Mesendoderm (in vitro differentiated cells): Measurements from ENCODE around the gene CCDC187.
"Not testable (repeated sequence)": the region's sequence is repeated elsewhere in the genome, so short reads cannot be mapped to it uniquely, and the experiment has no call there.

ENCODE experiments used
- DNase-seq: peaks from one replicate; pipeline ENCODE4 v3.0.0; 2013
- H2AK5ac ChIP-seq: 2 replicates; pipeline ENCODE4 v1.6.1; 2013; ENCODE audit warnings: low read length, inconsistent platforms
- H2BK120ac ChIP-seq: 2 replicates; pipeline ENCODE4 v1.6.1; 2013; ENCODE audit warnings: low read depth, mild to moderate bottlenecking, low read length, moderate library complexity, mixed read lengths
- H2BK15ac ChIP-seq: replicated peaks from 2 replicates; pipeline ENCODE4 v1.6.1; 2013; ENCODE audit warnings: low read depth, mild to moderate bottlenecking, moderate library complexity
- H2BK5ac ChIP-seq: 2 replicates; pipeline ENCODE4 v1.6.1; 2013; ENCODE audit warnings: low read length, inconsistent platforms
- H3K18ac ChIP-seq: 2 replicates; pipeline ENCODE4 v1.6.1; 2013; ENCODE audit warnings: mild to moderate bottlenecking, low read length, mixed read lengths
- H3K23ac ChIP-seq: one replicate; pipeline ENCODE4 v1.6.1; 2013; ENCODE audit warnings: low read length
- H3K27ac ChIP-seq: 2 replicates; pipeline ENCODE4 v1.5.1; 2013; ENCODE audit warnings: low read depth, mild to moderate bottlenecking, inconsistent platforms, low read length, moderate library complexity
- H3K27me3 ChIP-seq: 2 replicates; pipeline ENCODE4 v1.6.1; 2013; ENCODE audit warnings: low read length, control low read depth, mild to moderate bottlenecking, inconsistent platforms; ENCODE audit not compliant: insufficient read depth, poor library complexity
- H3K36me3 ChIP-seq: 2 replicates; pipeline ENCODE4 v1.6.1; 2013; ENCODE audit warnings: low read length, inconsistent platforms; ENCODE audit not compliant: control insufficient read depth, insufficient read depth
- H3K4ac ChIP-seq: one replicate; pipeline ENCODE4 v1.6.1; 2013; ENCODE audit warnings: low read depth, mild to moderate bottlenecking, low read length, moderate library complexity
- H3K4me1 ChIP-seq: 2 replicates; pipeline ENCODE4 v1.6.1; 2013; ENCODE audit warnings: low read depth, low read length, inconsistent platforms; ENCODE audit not compliant: control insufficient read depth
- H3K4me2 ChIP-seq: 2 replicates; pipeline ENCODE4 v1.6.1; 2013; ENCODE audit warnings: low read length
- H3K4me3 ChIP-seq: 2 replicates; pipeline ENCODE4 v1.5.1; 2013; ENCODE audit warnings: mild to moderate bottlenecking, low read length
- H3K56ac ChIP-seq: one replicate; pipeline ENCODE4 v1.6.1; 2013; ENCODE audit warnings: low read length
- H3K79me1 ChIP-seq: 2 replicates; pipeline ENCODE4 v1.6.1; 2013; ENCODE audit warnings: low read length, inconsistent platforms
- H3K79me2 ChIP-seq: 2 replicates; pipeline ENCODE4 v1.6.1; 2013; ENCODE audit warnings: mild to moderate bottlenecking, low read length; ENCODE audit not compliant: control insufficient read depth, insufficient read depth
- H3K9ac ChIP-seq: 2 replicates; pipeline ENCODE4 v1.6.1; 2013; ENCODE audit warnings: low read length, inconsistent platforms
- H4K5ac ChIP-seq: one replicate; pipeline ENCODE4 v1.6.1; 2013; ENCODE audit warnings: low read length
- H4K8ac ChIP-seq: one replicate; pipeline ENCODE4 v1.6.1; 2013; ENCODE audit warnings: low read depth, mild to moderate bottlenecking, control low read depth, low read length, moderate library complexity
- WGBS: extraction: QIAGEN DNeasy Blood & Tissue Kit; methylation state at CpG from one replicate; pipeline ENCODE4 v1.1.7; 2013; ENCODE audit warnings: low lambda C conversion rate, missing lambda C conversion rate; ENCODE audit not compliant: insufficient coverage; ENCODE audit errors: extremely low coverage; 5-methylcytosine and 5-hydroxymethylcytosine counted together

CCDC187 gene

GRCh38 chr9:136239135-136239982, 64.5 kb downstream of the CCDC187 start:
- peaks cover 51% of the 10 kb centered on the region for H3K79me2 ChIP-seq
- H3K4me1 ChIP-seq = no peaks in the 10 kb centered on the region
- no peak overlapping the region for H3K9ac ChIP-seq
- no peak overlapping the region for H2BK5ac ChIP-seq
- WGBS = no CpG with 5 or more reads among the region's 25 CpGs
- H3K18ac ChIP-seq = no peak overlapping the region
- peaks cover 38% of the 10 kb centered on the region for H3K79me1 ChIP-seq
- no peak overlapping the region for H2BK15ac ChIP-seq
- no peaks in the 10 kb centered on the region for H3K27me3 ChIP-seq
- H4K5ac ChIP-seq = no peak overlapping the region
- no peak overlapping the region for H3K27ac ChIP-seq
- no peak overlapping the region for H3K4me3 ChIP-seq
- no peaks in the 10 kb centered on the region for H3K36me3 ChIP-seq
- H2AK5ac ChIP-seq = no peak overlapping the region
- H4K8ac ChIP-seq = no peak overlapping the region
- H3K23ac ChIP-seq = no peak overlapping the region
- H3K4me2 ChIP-seq = no peak overlapping the region
- no peak overlapping the region for H3K56ac ChIP-seq
- no peak for DNase-seq
- H2BK120ac ChIP-seq = no peak overlapping the region
- no peak overlapping the region for H3K4ac ChIP-seq

GRCh38 chr9:136238342-136238732, 65.6 kb downstream of the CCDC187 start:
- H3K4me1 ChIP-seq = no peaks in the 10 kb centered on the region
- H3K79me2 ChIP-seq = peaks cover 46% of the 10 kb centered on the region
- peaks cover 37% of the 10 kb centered on the region for H3K79me1 ChIP-seq
- no peak overlapping the region for H4K5ac ChIP-seq
- no peak overlapping the region for H3K4me3 ChIP-seq
- no peaks in the 10 kb centered on the region for H3K36me3 ChIP-seq
- H3K27ac ChIP-seq = no peak overlapping the region
- H2BK5ac ChIP-seq = no peak overlapping the region
- no peak overlapping the region for H2BK120ac ChIP-seq
- H3K4ac ChIP-seq = no peak overlapping the region
- WGBS = no CpG with 5 or more reads among the region's 12 CpGs
- DNase-seq = no peak
- H2BK15ac ChIP-seq = no peak overlapping the region
- H3K18ac ChIP-seq = no peak overlapping the region
- H3K27me3 ChIP-seq = no peaks in the 10 kb centered on the region
- H3K4me2 ChIP-seq = no peak overlapping the region
- H3K23ac ChIP-seq = peak overlapping the region; percentile 15
- no peak overlapping the region for H4K8ac ChIP-seq
- H2AK5ac ChIP-seq = no peak overlapping the region
- no peak overlapping the region for H3K9ac ChIP-seq
- no peak overlapping the region for H3K56ac ChIP-seq

- Histone ChIP-seq H3K27me3 (no peaks in the 10 kb centered on the region), H3K27ac (no peak overlapping the region), H3K56ac (no peak overlapping the region), H2BK15ac (no peak overlapping the region), H3K79me2 (peaks cover 40% of the 10 kb centered on the region), H3K4ac (no peak overlapping the region), H2AK5ac (no peak overlapping the region), H2BK5ac (no peak overlapping the region), H3K4me3 (no peak overlapping the region), H4K5ac (no peak overlapping the region), H2BK120ac (no peak overlapping the region), H3K36me3 (no peaks in the 10 kb centered on the region), H3K4me2 (no peak overlapping the region), H3K23ac (no peak overlapping the region), H3K79me1 (peaks cover 32% of the 10 kb centered on the region), H3K9ac (no peak overlapping the region), H3K18ac (no peak overlapping the region), H3K4me1 (no peaks in the 10 kb centered on the region), H4K8ac (no peak overlapping the region)
- no peak for DNase-seq
- WGBS = no CpG with 5 or more reads among the region's 32 CpGs
Measured at GRCh38 chr9:136237486-136238341, 66.2 kb downstream of the CCDC187 start.

- not testable (repeated sequence) for H3K4me3 ChIP-seq, H3K23ac ChIP-seq, H3K4me2 ChIP-seq, DNase-seq, H3K27ac ChIP-seq, H3K18ac ChIP-seq, H2BK5ac ChIP-seq, H2BK120ac ChIP-seq, H3K27me3 ChIP-seq, H3K4me1 ChIP-seq, H3K56ac ChIP-seq, H3K9ac ChIP-seq, H4K5ac ChIP-seq, H2AK5ac ChIP-seq, H4K8ac ChIP-seq, H3K4ac ChIP-seq, H3K36me3 ChIP-seq, H2BK15ac ChIP-seq
- Histone ChIP-seq H3K79me1 (peaks cover 24% of the 10 kb centered on the region), H3K79me2 (peaks cover 31% of the 10 kb centered on the region)
- no CpG with 5 or more reads among the region's 43 CpGs for WGBS
Measured at GRCh38 chr9:136236471-136237410, 67.2 kb downstream of the CCDC187 start.

GRCh38 chr9:136235709-136236455, 68.0 kb downstream of the CCDC187 start:
- DNase-seq = no peak
- Histone ChIP-seq H3K4me1 (no peaks in the 10 kb centered on the region), H3K9ac (no peak overlapping the region), H3K23ac (no peak overlapping the region), H2BK15ac (no peak overlapping the region), H3K4ac (no peak overlapping the region), H4K5ac (no peak overlapping the region), H3K18ac (no peak overlapping the region), H2BK120ac (no peak overlapping the region), H3K79me2 (peaks cover 23% of the 10 kb centered on the region), H3K79me1 (peaks cover 20% of the 10 kb centered on the region), H3K36me3 (no peaks in the 10 kb centered on the region), H3K27ac (no peak overlapping the region), H3K4me2 (no peak overlapping the region), H3K56ac (no peak overlapping the region), H3K4me3 (no peak overlapping the region), H4K8ac (no peak overlapping the region), H3K27me3 (no peaks in the 10 kb centered on the region), H2BK5ac (no peak overlapping the region), H2AK5ac (no peak overlapping the region)
- no CpG with 5 or more reads among the region's 27 CpGs for WGBS
